ENCODE results near the gene WDR54.
"Not testable (repeated sequence)": the region's sequence is repeated elsewhere in the genome, so short reads cannot be mapped to it uniquely, and the experiment has no call there.

WDR54 gene

DNA sequence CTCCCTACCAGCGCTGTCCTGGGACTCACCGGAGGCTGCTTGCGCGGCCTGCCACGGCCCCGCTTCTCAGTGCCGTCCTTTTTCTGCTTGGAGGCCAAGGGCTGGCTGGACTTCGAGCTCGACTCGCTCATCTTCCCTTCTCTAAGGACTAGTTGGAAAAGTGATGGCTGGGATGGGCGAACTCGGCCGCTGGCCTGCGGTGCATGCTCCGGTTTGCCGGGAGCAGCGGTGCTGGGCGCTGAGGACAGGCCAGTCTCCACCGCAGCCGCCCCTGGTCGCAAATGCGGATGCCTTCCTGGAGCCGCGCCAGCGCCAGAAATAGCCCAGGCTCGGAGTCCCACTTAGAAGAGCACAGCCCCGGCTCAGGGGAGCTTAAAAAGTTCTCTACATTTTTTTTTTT lies 3.2 kb upstream of the WDR54 start:
- TF ChIP-seq, protein P1, sequence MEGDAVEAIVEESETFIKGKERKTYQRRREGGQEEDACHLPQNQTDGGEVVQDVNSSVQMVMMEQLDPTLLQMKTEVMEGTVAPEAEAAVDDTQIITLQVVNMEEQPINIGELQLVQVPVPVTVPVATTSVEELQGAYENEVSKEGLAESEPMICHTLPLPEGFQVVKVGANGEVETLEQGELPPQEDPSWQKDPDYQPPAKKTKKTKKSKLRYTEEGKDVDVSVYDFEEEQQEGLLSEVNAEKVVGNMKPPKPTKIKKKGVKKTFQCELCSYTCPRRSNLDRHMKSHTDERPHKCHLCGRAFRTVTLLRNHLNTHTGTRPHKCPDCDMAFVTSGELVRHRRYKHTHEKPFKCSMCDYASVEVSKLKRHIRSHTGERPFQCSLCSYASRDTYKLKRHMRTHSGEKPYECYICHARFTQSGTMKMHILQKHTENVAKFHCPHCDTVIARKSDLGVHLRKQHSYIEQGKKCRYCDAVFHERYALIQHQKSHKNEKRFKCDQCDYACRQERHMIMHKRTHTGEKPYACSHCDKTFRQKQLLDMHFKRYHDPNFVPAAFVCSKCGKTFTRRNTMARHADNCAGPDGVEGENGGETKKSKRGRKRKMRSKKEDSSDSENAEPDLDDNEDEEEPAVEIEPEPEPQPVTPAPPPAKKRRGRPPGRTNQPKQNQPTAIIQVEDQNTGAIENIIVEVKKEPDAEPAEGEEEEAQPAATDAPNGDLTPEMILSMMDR (IDR thresholded peaks at IDR 0.05; ENCODE audit: low read length), result no peak
- TF ChIP-seq EZH2 (IDR thresholded peaks at IDR 0.05; ENCODE audit: borderline replicate concordance, low read length), result no peak
- H3K4me1 ChIP-seq (ENCODE audit: insufficient read depth, low read length, severe bottlenecking), result peaks cover 22% of the 10 kb centered on the region
- no peaks in the 10 kb centered on the region for H3K9me3 ChIP-seq (ENCODE audit: low read length)
- peaks cover 5% of the 10 kb centered on the region; the same call in 1 of the 2 replicates for H3K27me3 ChIP-seq (ENCODE audit: insufficient read depth, low read length)
- H2AFZ ChIP-seq (ENCODE audit: low read length), result no peak overlapping the region
- no peak overlapping the region for H3K9ac ChIP-seq (ENCODE audit: low read length)
- no peaks in the 10 kb centered on the region for H3F3A ChIP-seq (ENCODE audit: insufficient read depth, low read length)
- no peaks in the 10 kb centered on the region for H3K36me3 ChIP-seq (ENCODE audit: insufficient read depth, low read length)
- no peak overlapping the region for H3K4me2 ChIP-seq (ENCODE audit: low read length)
- H3K79me2 ChIP-seq (ENCODE audit: insufficient read depth, low read length), result no peaks in the 10 kb centered on the region
- no peak overlapping the region for H3K27ac ChIP-seq (ENCODE audit: low read depth, low read length, poor library complexity, severe bottlenecking)
- H3K4me3 ChIP-seq (ENCODE audit: low read depth, low read length, poor library complexity, severe bottlenecking), result no peak overlapping the region
- no peaks in the 10 kb centered on the region for H3K9me2 ChIP-seq (ENCODE audit: low read depth, low read length)
- no peaks in the 10 kb centered on the region for H4K20me1 ChIP-seq (ENCODE audit: insufficient read depth, low read length)

DNA sequence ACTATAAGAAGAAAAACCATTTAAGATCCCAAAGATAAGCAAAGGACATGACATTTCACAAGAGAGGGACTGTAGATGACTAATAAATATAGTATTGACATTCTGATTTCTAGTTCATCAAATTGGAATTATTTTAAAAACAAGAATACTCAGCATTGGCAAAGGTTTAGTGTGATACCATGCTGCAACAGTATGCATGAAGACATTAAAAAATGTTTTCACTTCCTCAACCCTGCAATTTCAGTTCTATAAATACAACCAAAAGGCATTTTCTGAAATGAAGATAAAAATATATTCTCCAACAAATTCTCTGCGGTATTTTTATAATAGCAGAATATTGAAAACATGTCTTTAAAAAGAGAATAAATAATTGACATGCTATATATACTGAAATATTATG lies 2.2 kb upstream of the WDR54 start:
- TF ChIP-seq, protein P1 (IDR thresholded peaks at IDR 0.05; ENCODE audit: low read length), result no peak
- TF ChIP-seq EZH2 (IDR thresholded peaks at IDR 0.05; ENCODE audit: borderline replicate concordance, low read length), result no peak
- Histone ChIP-seq H3K36me3 (ENCODE audit: insufficient read depth, low read length) (no peaks in the 10 kb centered on the region), H3K79me2 (ENCODE audit: insufficient read depth, low read length) (no peaks in the 10 kb centered on the region), H3K4me1 (ENCODE audit: insufficient read depth, low read length, severe bottlenecking) (peaks cover 22% of the 10 kb centered on the region), H4K20me1 (ENCODE audit: insufficient read depth, low read length) (no peaks in the 10 kb centered on the region), H3K9me3 (ENCODE audit: low read length) (no peaks in the 10 kb centered on the region), H3K9me2 (ENCODE audit: low read depth, low read length) (no peaks in the 10 kb centered on the region), H3F3A (ENCODE audit: insufficient read depth, low read length) (no peaks in the 10 kb centered on the region), H3K4me2 (ENCODE audit: low read length) (no peak overlapping the region), H3K27me3 (ENCODE audit: insufficient read depth, low read length) (peaks cover 5% of the 10 kb centered on the region; the same call in 1 of the 2 replicates), H3K4me3 (ENCODE audit: low read depth, low read length, poor library complexity, severe bottlenecking) (no peak overlapping the region), H2AFZ (ENCODE audit: low read length) (no peak overlapping the region), H3K27ac (ENCODE audit: low read depth, low read length, poor library complexity, severe bottlenecking) (no peak overlapping the region), H3K9ac (ENCODE audit: low read length) (no peak overlapping the region)

DNA sequence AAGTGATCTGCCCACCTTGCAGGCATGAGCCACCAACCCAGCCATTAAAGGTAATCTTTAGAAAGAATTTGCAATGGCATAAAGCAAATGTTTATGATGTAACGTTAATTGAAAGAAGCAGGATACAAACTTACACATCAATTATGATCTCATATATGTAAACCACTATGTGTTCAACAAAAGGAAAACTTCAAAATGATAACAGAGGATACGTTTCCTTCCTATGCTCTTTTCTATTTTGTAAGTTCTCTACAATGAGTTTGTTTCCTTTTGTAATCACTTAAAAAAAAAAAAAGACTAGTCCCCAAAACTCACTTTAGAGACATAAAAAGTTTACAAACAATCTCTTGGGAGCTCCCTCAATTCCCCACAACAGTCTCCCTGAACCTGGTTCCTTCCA lies 1.5 kb upstream of the WDR54 start:
- Histone ChIP-seq H3K4me3 (ENCODE audit: low read depth, low read length, poor library complexity, severe bottlenecking) (no peak overlapping the region), H3K27me3 (ENCODE audit: insufficient read depth, low read length) (peaks cover 5% of the 10 kb centered on the region; the same call in 1 of the 2 replicates), H4K20me1 (ENCODE audit: insufficient read depth, low read length) (no peaks in the 10 kb centered on the region), H3K4me2 (ENCODE audit: low read length) (peak overlapping the region; percentile 84; the same call in 1 of the 2 replicates), H3K9me3 (ENCODE audit: low read length) (no peaks in the 10 kb centered on the region), H3K27ac (ENCODE audit: low read depth, low read length, poor library complexity, severe bottlenecking) (no peak overlapping the region), H3F3A (ENCODE audit: insufficient read depth, low read length) (no peaks in the 10 kb centered on the region), H3K79me2 (ENCODE audit: insufficient read depth, low read length) (no peaks in the 10 kb centered on the region), H3K9ac (ENCODE audit: low read length) (no peak overlapping the region), H3K9me2 (ENCODE audit: low read depth, low read length) (no peaks in the 10 kb centered on the region), H2AFZ (ENCODE audit: low read length) (no peak overlapping the region), H3K4me1 (ENCODE audit: insufficient read depth, low read length, severe bottlenecking) (peaks cover 22% of the 10 kb centered on the region), H3K36me3 (ENCODE audit: insufficient read depth, low read length) (no peaks in the 10 kb centered on the region)
- TF ChIP-seq EZH2 (IDR thresholded peaks at IDR 0.05; ENCODE audit: borderline replicate concordance, low read length), result no peak
- TF ChIP-seq, protein P1 (IDR thresholded peaks at IDR 0.05; ENCODE audit: low read length), result no peak

DNA sequence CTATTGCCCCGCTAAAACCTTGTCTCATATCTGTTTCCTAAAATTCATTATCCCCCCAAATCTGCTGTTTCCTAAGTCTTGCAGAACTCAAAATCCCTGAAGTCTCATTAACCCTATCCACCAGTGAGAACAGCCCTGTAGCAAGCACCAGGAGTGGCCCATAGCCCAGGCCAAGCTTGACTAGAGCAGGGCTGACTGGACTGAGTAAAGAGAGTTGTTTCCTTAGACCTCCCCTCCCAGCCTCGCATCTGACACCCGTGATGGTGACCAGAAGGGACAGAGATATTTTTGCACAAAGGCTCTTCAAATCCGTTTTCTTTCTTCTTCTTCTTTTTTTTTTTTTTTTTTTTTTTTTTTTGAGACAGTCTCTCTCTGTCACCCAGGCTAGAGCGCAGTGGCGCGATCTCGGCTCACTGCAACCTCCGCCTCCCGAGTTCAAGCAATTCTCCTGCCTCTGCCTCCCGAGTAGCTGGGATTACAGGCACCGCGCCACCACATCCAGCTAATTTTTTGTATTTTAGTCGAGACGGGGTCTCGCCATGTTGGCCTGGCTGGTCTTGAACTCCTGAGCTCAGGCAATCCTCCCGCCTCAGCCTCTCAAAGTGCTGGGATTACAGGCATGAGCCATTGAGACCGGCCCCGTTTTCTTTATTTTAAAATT lies 957 bp upstream of the WDR54 start:
- not testable (repeated sequence) for H4K20me1 ChIP-seq (ENCODE audit: insufficient read depth, low read length); H3K9me3 ChIP-seq (ENCODE audit: low read length); H3K36me3 ChIP-seq (ENCODE audit: insufficient read depth, low read length); H3K27ac ChIP-seq (ENCODE audit: low read depth, low read length, poor library complexity, severe bottlenecking); H3F3A ChIP-seq (ENCODE audit: insufficient read depth, low read length); H2AFZ ChIP-seq (ENCODE audit: low read length); H3K79me2 ChIP-seq (ENCODE audit: insufficient read depth, low read length); H3K9me2 ChIP-seq (ENCODE audit: low read depth, low read length); H3K27me3 ChIP-seq (ENCODE audit: insufficient read depth, low read length)
- Histone ChIP-seq H3K4me1 (ENCODE audit: insufficient read depth, low read length, severe bottlenecking) (peaks cover 22% of the 10 kb centered on the region), H3K4me3 (ENCODE audit: low read depth, low read length, poor library complexity, severe bottlenecking) (peak overlapping the region; percentile 68), H3K4me2 (ENCODE audit: low read length) (peak overlapping the region; percentile 84), H3K9ac (ENCODE audit: low read length) (peak overlapping the region; percentile 55; the same call in 1 of the 2 replicates)

All from OCI-LY1 (cell line).